Esophagus mucosa (tissue), 1 donor: ENCODE results near the gene TANGO2. TPM values are rescaled to one million over a fixed set of nuclear protein-coding genes. Genes with fewer than 3 reads are reported as not detected.
A peak's percentile ranks its signal among the peaks of the same experiment; 100 is the strongest.

ENCODE experiments used
- ATAC-seq: fragments of 200-7000 bp; cut with Tn5 transposase; one replicate; pipeline ENCODE4 v1.9.1; 2020
- total RNA-seq: library from RNA; stranded (reverse); gene quantifications from one replicate; pipeline ENCODE4 v1.2.4, GENCODE V29; 2023
- donor health status: DM: yes; HTN: yes; CAD: no.

Gene TANGO2
- total RNA-seq, 1 donor from 2014 or later: 10.6 TPM

DNA sequence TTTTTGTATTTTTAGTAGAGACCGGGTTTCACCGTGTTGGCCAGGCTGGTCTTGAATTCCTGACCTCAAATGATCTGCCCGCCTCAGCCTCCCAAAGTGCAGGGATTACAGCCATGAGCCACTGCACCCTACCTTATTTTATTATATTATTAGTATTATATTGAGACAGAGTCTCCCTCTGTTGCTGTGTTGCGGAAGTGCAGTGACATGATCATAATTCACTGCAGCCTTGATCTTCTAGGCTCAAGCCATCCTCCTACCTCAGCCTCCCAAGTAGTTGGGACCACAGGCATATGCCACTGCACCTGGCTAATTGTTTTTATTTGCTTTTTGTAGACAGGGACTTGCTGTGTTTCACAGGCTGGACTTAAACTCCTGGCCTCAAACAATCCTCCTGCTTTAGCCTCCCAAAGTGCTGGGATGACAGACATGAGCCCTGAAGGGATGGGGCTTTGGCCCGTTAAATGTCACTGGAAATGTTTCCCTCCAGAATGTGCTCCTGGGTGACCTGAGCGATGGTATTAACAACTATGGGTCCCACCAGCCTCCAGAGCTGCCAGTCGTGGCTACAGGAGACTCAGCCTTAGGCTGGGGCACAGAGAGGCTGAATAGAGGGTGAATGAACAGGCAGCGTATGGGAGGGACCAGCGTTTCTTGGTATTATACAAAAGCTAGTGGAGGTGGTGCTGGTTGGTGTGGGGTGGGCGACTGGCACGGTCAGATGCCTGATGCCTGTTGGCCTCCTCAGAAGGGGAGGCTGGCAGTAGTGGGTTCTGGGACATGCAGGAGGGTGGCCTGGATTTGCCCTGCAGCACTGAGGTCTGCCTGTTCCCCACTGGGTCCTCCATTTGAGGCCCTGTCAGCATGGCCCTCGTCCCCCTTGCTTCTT lies 7.3 kb downstream of the TANGO2 start:
- ATAC-seq: no peak

DNA sequence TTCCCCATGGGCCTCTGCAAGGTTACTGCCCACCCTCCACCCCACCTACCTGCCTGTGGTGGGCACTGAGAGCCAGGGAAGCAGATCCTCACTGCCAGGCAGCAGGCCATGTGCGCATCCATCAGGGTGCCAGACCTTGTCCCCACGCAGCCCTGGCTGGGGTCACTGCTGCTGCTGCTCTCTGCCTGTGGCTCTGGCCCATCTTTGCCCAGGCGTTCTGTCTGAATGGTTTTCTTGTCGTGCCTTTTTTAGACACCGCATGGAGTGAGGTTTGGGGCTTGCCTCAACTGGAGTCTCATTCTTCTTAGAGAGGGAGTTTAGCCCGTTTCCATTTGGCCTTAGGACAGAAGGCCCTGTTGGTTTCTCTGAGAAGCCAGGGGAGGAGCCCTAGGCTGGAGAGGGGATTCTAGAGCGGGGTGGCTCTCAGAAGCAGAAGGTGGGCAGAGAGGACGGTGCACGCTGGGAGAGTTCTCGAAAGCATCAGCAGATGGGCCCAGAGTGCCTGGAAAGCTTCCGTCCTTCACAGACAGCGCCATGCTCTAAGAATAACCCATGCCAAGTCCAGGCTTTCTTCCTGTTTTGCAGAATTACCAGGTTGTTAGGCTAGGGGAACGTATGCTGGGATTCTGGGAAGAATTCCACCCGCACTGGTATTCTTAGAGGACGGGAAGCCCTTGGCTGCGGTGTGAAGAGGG lies 8.1 kb downstream of the TANGO2 start:
- no peak for ATAC-seq

DNA sequence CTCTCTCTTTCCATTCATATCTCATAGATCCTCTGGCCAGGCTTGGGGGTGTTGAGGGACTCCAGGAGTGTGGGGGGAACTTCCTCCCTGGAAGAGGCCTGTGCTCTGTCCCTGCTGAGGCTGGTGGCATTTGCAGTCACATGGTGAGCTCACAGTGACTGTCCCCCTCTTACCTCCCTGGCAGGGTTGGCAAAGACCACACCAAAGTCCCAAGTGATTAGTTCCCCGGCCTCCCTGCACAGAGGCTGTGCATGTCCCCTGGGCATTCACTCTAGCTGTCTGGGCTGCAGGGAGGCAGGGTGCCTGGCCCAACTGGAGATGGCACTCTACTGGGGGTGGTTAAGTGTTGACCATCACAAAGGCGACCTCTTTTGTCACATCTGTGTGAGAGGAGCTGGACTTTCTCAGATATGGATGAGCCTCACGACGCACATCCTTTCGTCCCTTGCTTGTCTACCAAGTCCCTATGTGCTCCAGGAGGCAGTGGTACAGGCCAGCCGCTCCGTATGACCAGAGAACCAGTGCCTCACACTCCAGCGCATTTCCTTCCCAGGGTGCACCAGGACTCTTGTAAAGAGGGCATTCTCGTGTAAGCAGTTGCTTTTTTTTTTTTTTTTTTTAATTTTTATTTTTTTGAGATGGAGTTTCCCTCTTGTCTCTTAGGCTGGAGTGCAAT lies 8.8 kb downstream of the TANGO2 start:
- ATAC-seq: no peak

DNA sequence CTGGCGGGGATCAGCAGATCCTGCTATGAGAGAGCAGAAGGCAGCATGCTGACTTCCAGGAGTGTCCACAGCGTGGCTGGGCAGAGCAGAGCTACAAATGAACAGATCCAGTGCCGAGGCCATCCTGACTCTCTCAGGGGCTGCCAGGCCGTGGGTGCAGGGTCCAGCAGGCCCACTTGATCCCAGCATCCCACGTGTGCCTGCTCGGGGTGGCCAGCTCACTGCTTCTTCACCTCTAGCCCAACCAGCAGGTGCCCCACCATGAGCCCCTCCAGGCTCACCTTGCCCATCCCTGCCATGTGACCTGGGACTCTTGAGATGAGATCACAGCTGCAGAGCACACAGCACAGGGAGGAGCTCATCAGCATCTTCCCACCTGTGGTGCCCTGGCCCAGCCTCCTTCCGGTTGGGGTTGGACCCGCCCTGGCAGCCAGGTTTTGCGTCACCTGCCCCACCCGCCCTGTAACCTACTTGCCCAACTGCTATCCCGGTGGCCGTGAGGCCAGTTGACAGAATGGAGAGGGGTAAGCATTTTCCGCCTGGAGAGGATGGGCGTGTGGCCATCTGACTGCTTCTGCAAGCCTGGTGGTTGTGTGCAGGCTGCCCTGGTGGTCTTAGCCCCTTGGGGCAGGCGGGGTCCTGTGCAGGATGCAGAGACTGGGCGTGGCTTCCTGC lies 11.0 kb downstream of the TANGO2 start:
- ATAC-seq: peak; percentile 91

DNA sequence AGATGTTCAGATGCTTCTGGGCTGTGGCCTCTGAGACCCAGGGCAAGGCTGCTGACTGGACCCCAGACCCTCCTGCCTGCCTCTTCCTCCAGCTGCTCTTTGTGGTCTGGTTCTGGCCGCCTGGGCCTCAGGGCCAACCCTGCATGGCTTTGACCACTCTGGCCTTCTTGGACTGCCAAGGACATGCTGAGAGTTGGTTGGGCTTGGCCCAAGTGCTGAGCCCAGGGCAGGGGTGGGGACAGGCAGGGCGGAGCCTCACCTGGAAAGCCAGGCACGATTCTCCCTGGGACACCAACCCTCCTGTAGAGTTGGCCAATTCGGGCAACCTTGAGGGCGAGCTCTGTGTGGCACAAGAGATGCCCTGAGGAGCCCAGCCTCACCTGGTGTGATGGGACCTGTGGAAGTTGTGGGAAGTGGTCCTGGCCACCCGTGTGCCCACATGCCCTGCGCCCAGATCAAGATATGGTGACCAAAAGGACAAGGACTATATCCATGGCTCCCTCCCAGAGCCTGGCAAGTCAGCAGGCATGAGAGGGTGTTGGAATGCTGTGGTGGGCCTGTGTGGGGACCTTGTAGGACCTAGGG lies 11.6 kb downstream of the TANGO2 start:
- ATAC-seq: peak; percentile 33

DNA sequence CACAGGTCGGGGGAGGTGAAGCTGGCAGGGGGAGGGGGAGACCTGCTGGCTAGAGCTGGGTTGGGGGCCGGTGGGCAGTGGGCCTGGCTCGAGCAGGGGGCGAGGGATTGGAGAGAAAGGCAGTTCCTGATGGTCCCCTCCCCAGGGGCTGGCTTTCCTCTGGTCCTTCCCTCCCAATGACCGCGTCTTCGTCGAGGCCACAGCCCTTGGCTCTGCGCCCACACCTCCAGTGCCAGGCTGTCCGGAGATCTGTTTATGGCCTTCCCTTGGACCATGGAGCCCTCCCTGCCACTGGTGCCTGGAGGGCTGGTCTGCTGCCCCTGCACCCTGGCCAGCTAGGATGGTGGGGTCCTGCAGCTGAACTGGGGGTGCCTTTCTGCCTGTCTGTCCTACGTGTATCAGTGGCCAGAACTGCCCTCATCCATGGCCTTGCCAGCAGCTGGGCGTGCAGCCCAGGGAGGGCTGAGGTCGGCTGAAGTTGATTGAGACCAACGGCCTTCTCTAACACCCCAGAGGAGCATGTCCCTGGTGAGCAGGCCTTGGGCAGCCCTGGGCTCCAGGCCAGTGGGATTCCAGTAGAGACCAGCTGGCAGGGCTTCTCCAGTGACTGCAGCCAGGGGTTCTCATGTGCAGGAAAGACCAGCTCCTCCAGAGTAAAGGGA lies 12.3 kb downstream of the TANGO2 start:
- no peak for ATAC-seq

DNA sequence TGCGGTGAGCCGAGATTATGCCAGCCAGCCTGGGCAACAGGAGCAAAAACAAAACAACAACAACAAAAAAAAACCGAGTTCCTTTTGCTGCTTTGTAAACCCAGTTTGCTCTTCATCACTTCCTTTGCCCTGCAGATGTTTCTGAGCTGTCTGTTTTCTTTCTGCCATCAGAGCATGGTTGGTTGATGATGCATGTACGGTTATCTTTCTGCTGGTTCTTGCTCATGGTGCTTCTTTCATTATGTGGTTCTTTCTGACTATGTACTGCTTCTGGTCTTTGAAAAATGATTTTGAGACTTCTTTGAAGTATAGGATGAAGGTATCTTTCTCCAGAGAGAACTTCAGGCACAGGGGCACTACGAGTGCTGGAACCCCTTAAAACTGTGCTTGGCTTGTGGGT lies 13.2 kb downstream of the TANGO2 start:
- no peak for ATAC-seq

DNA sequence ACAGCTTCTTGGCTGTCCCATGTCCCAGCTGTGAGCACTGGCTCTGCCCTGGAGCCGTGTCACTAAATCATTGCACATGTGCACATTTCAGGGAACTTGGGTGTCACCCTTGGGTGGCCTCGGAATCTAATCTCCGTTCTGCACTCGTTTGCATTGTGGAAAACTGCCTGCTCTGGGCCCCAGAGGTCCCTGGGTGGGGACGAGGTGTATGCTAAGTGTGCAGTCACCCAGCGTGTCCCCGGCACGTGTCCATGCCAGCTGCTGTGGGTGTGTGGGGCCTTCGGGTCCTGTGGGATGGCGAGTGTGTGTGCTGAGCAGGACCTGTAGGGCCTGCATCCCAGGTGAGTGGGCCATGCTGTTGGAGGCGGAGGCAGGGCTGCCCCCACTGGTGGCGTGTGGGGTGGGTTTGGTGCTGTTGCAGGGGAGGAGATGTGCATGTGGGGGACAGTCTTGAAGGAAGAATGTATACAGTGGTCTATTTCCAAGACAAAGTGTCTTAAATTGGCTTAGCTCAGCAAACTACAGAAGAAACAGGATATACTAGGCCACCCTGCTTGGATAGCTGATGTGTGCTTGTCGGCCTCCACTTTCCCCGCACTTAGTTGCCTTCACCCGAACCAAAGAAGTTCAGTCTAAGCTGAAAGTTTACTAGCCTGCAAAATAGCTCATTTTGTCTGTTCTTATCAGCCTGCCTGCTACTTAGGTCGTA lies 14.6 kb downstream of the TANGO2 start:
- no peak for ATAC-seq

DNA sequence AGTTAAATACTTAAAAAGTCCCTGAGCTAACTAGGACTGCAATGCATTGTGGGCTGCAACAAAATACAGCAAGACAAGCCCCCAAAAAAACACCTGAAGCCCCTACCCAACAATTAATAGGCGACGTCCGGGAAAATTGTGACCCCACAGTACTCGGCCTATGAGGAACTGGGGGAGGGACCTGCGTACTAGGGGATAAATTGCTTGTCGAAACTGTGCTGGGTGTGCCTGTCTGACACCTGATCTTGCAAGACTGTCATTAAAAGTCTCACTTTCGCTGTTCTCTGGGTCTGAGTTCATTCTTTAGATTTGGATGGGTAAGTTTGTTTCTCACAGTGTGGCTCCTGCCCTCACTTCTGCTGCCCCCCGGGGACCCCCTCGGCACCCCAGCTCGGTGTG lies 15.2 kb downstream of the TANGO2 start:
- ATAC-seq: no peak

DNA sequence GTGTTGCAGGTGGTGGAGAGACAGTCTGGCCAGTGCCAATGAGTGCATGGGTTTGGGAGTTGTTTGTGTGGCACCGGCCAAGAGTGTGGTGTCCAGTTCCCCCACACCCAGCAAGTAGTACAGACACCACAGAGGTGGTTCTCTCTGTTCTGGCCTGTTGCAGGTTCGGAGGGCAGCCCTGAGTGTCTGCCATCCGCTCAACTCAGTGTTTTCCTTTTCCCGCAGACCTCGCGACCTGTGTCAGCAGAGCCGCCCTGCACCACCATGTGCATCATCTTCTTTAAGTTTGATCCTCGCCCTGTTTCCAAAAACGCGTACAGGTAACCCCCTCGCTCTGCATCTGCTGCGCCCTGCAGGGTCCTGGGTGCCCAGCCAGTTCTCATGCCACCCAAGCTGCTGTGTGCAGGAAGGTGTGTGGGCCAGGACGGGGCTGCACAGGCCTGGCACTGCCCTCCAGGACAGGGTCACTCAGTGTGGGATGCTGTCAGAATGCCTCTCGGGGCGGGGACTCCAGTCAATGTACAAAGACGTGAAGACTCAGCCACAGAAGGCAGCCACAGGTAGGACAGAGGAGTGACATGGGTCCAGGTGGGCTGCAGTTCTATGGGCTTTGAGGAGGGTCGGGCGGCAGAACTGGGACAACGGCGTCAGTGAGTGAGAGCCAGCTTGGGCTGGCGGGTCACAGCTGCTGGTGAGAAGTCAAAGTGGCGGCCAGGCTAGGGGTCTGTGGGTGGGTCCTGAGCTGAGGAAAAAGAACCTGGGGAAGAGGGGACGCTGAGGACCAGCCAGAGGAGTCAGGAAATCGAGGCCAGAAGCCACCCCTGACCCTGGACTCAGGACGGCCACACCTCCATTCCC lies 15.9 kb downstream of the TANGO2 start:
- ATAC-seq: no peak

DNA sequence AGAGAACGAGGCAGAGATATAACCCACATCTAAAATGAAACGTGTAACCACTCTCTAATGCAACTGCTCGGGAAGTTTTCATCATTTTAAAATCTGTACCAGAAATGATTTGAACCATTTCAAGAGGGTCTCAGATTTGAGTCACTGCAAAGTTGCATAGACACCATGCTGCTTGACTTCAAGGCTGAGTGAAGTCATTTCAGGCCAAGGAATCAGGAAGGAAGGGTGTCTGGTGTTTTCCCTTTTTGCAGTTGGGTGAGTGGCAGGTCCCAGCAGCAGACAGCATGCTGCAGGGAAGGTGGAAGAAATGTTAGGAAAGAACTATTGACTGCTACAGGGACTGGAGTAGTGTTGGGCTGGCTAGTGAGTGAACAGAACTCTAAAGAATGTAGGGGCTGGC lies 16.5 kb downstream of the TANGO2 start:
- no peak for ATAC-seq

DNA sequence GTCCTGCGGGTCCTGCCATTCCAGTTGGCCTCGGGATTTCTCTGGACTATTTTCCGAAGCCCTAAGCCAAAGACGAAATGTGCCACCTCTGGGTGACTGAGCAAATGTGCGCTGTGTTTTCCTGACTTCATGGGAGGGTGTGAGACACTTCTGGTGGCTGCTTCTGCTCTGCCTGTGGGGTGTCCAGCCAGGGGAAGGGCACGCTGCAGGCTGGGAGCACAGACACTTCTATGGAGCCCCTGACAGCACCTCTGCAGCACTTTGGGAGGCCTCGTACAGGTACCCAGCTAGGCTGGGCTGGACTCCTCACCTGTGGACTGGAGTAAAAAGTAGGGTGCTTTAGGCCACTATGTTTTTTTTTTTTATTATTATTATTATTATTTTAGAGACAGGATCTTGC lies 17.7 kb downstream of the TANGO2 start:
- no peak for ATAC-seq

DNA sequence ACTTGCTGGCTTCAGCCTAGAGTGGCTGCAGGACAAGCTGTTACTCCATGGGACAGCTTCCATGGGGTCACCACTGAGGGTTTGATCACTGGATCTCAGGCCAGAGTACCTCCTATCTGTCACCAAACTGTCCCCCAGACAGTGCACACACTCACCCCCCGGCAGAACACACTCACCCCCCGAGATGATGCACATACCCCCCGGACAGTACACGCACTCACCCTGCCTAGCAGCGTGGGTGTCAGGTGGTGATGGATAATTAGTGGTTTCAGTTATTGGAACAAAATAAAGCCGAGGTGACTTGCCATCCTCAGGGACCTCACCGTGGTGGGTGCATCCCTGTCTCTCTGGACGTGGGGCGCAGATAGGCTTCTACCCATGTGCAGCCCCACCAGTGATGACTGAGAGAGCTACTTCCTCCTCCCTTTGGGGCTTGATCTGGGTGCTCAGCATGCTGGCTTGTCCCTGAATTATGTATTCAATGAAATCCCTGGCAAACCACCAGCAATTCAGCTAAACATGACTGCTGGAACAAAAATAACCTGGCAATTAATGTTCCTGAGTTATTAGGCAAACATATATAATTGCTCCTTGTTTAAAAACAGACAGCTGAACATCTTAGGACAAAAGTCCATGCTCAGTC lies 18.9 kb downstream of the TANGO2 start:
- no peak for ATAC-seq

DNA sequence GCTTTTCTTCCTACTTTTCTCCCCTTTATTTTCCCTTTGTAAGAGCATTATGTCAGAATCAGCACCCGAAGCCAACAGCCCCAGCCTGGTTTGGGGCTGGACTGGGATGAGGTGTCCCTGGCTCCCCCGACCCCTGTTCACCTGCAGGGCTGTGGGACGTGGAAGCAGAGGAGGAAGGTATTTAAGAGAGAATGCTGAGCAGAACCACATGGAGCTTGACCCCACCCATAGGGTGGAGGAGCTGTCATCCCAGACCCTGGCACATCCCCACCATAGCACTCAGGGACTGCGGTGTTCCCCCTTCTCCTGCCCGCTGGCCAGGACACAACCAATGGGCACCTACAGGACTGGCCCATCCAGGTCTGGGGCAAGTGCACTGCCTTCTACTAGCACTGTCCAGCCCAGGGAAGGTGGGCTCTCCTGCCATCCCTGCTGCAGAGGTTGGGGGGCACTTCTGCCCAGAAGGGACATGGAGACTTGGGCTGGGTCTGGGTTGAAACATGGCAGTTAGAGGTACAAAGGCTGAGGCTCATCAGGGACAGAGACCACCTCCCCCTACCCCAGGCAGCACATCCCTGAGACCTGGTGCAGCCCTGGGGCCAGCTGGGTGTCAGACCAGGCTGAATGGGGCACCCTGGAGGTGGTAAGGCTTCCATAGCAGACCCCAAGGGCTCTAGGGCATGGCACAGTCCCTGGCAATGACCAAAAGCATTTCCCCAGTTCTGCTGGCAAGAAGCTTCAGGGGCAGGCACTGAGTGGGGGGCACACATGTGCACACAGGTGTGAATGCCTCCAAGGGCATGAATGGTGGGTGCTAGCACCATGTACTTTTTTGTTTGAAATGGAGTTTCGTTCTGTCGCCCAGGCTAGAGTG lies 19.7 kb downstream of the TANGO2 start:
- no peak for ATAC-seq

DNA sequence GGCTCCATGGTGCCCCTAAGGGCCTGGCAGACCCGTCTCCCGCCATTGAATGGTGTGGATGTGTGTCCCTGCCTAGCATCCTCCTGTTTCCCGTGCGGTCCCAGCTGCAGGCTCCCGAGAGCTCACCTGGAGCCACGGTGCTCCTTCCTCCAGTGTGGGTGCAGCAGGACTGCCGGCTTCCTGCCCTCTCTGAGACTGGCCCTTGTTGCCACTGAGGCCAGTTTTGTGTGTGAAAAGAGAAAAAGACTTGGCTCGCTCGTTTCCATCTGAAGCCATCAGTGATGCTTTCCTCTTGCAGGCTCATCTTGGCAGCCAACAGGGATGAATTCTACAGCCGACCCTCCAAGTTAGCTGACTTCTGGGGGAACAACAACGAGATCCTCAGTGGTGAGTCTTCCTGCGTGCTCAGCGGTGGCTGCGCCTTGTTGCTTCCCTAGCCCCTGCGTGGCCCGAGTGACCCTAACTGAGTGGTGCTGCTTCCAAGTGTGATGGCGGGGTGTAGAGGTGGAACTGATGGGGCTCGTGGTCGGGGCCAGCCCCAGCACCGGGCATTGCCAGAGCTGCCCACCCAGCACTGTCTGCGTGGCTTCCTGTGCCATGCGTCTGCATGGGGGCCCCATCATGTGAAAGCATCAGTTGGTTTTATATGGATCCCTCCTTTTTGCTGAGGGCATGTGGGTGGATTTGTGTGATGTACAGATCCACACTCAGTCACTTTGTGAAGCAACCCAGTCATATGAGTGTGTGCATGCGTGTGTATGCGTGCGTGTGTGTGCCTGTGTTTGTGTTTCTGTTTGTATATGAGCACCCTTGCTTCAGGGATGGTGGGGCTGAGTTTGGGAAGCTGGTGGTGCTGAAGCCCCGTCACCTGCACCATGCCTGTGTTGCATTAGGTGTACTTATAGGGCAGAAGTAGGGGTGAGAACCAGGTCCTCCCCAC lies 22.4 kb downstream of the TANGO2 start:
- no peak for ATAC-seq

DNA sequence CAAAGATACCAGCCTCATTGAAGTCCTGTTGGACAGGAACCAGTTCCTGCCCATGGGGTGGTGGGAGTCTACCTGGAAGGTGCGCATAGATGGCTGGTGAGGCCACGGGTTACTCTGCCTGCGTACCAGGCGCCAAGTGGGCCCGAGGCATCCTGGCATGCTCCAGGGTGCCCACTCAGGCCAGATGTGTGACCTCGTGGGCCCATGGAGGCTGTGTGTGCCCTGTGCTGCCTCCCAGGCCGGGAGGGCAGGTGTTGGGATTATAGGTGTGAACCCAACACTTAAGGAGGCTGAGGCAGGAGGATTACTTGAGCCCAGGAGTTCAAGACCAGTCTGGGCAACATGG lies 23.1 kb downstream of the TANGO2 start:
- no peak for ATAC-seq

DNA sequence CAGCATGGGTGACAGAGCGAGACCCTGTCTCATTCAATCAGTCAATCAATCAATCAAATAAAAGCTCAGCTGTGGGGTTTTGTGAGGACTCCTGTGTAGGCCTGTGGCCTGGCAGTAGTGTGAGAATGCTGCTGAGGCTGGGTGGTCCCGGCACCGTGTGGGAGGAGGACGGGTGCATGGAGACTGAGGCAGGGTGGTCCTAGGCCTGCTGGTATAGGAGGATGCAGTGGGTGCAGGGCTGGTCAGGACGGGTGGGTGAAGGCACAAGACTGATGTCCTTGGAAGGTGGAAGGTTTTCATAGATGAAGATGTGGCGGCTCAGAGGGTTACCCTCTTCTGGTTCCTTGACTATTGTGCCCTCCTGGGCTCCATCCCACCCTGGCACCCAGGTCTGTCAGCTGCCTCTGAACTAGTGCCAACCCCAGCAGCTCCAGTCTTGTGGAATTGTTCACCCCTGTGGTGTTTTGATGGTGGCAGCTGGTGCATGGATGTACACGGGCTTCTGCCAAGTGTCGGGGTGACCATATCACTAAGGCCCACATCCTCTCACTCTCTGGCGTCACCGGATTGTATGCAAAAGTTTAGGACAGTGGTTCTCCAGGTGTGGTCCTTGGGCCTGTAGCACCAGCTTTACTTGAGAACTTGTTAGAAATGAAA lies 23.7 kb downstream of the TANGO2 start:
- no peak for ATAC-seq
